GM23338 (cell line): ENCODE measurements around the gene IDH3B. TPM values are rescaled to one million over a fixed set of nuclear protein-coding genes. Genes with fewer than 3 reads are reported as not detected.

Experiments
- ATAC-seq: fragments of 200-7000 bp; cut with Tn5 transposase; 3 replicates; pipeline ENCODE4 v1.9.1; 2020
- DNase-seq: peaks from one replicate; pipeline ENCODE4 v3.0.0-alpha.2; 2015; ENCODE audit warnings: low spot score
- H2AFZ ChIP-seq: fragments of 200-600 bp; sonication (generic); 2 replicates; pipeline ENCODE4 v1.8.0; 2016; ENCODE audit warnings: antibody characterized with exemption, mild to moderate bottlenecking, moderate library complexity
- H3F3A ChIP-seq: fragments of 200-600 bp; sonication (generic); replicated peaks from 2 replicates; pipeline ENCODE4 v1.8.0; 2017; ENCODE audit warnings: antibody characterized with exemption, mixed run types, low read depth
- H3K27ac ChIP-seq: fragments of 200-600 bp; sonication (generic); 2 replicates; pipeline ENCODE4 v1.6.1; 2016; ENCODE audit warnings: low read depth
- H3K27me3 ChIP-seq: fragments of 200-600 bp; sonication (generic); 2 replicates; pipeline ENCODE4 v1.8.0; 2016; ENCODE audit warnings: mild to moderate bottlenecking, mixed run types, moderate library complexity; ENCODE audit not compliant: insufficient read depth
- H3K36me3 ChIP-seq: fragments of 200-600 bp; sonication (generic); 2 replicates; pipeline ENCODE4 v1.8.0; 2016; ENCODE audit warnings: mild to moderate bottlenecking; ENCODE audit not compliant: insufficient read depth
- H3K4me1 ChIP-seq: fragments of 200-600 bp; sonication (generic); 2 replicates; pipeline ENCODE4 v1.8.0; 2016; ENCODE audit warnings: mild to moderate bottlenecking, moderate library complexity; ENCODE audit not compliant: insufficient read depth
- H3K4me2 ChIP-seq: fragments of 200-600 bp; sonication (generic); 2 replicates; pipeline ENCODE4 v1.7.1; 2017; ENCODE audit warnings: mixed run types
- H3K4me3 ChIP-seq: fragments of 200-600 bp; sonication (generic); 2 replicates; pipeline ENCODE4 v1.6.1; 2016; ENCODE audit warnings: mixed run types
- H3K79me2 ChIP-seq: fragments of 200-600 bp; sonication (generic); replicated peaks from 2 replicates; pipeline ENCODE4 v1.8.0; 2017; ENCODE audit warnings: mild to moderate bottlenecking; ENCODE audit not compliant: insufficient read depth
- H3K9me2 ChIP-seq: fragments of 200-600 bp; sonication (generic); 2 replicates; pipeline ENCODE4 v1.8.0; 2017; ENCODE audit not compliant: insufficient read depth
- H4K20me1 ChIP-seq: fragments of 200-600 bp; sonication (generic); replicated peaks from 2 replicates; pipeline ENCODE4 v1.8.0; 2017; ENCODE audit warnings: mild to moderate bottlenecking; ENCODE audit not compliant: insufficient read depth
- H3K27ac Mint-ChIP-seq: 2 replicates; pipeline ENCODE4 v1.8.0; 2020; ENCODE audit warnings: inconsistent platforms, mild to moderate bottlenecking, moderate library complexity, mixed read lengths
- H3K27me3 Mint-ChIP-seq: 3 replicates; pipeline ENCODE4 v1.8.0; 2022; ENCODE audit warnings: low read depth, mild to moderate bottlenecking, moderate library complexity, mixed read lengths, inconsistent platforms; ENCODE audit not compliant: insufficient read depth, poor library complexity
- H3K36me3 Mint-ChIP-seq: 3 replicates; pipeline ENCODE4 v1.8.0; 2021; ENCODE audit warnings: low read depth, mild to moderate bottlenecking, inconsistent platforms, moderate library complexity, mixed read lengths
- H3K4me1 Mint-ChIP-seq: 3 replicates; pipeline ENCODE4 v1.8.0; 2020; ENCODE audit warnings: mild to moderate bottlenecking, inconsistent platforms, mixed read lengths
- H3K4me3 Mint-ChIP-seq: 3 replicates; pipeline ENCODE4 v1.8.0; 2021; ENCODE audit warnings: moderate library complexity, mild to moderate bottlenecking, inconsistent platforms, mixed read lengths
- H3K9me3 Mint-ChIP-seq: 3 replicates; pipeline ENCODE4 v1.8.0; 2020; ENCODE audit warnings: moderate library complexity, mild to moderate bottlenecking, inconsistent platforms, mixed read lengths
- EZH2 ChIP-seq: fragments of 200-600 bp; sonication (generic); IDR thresholded peaks from one replicate; pipeline ENCODE4 v1.8.0; 2017; ENCODE audit warnings: antibody characterized with exemption, mild to moderate bottlenecking, low read depth; ENCODE audit not compliant: unreplicated experiment
- POLR2AphosphoS5 ChIP-seq: IDR thresholded peaks from 2 replicates; pipeline ENCODE4 v1.6.1; 2016; ENCODE audit warnings: antibody characterized with exemption, low read depth
- ZNF114 ChIP-seq: fragments of 250-450 bp; sonication (Bioruptor Pico); IDR thresholded peaks from 2 replicates; pipeline ENCODE4 v1.5.0; 2020; ENCODE audit warnings: mild to moderate bottlenecking, moderate library complexity
- polyA plus RNA-seq: library from polyadenylated mRNA; unstranded; fragments of >200 nt; fragmentation: Nextera tagmentation; extraction: Ambion mirVana; gene quantifications from 2 replicates; pipeline ENCODE4 v1.2.1, GENCODE V29; 2016
- total RNA-seq: library from RNA; depleted of rRNA; stranded (reverse); fragments of >200 nt; shearing (Covaris generic); gene quantifications from 2 replicates; pipeline ENCODE4 v1.2.3, GENCODE V29; 2014
- TF ChIP-seq, protein P1 (sequence below): fragments of 250-450 bp; sonication (Bioruptor Pico); IDR thresholded peaks from 2 replicates; pipeline ENCODE4 v1.5.0; 2020; ENCODE audit warnings: mild to moderate bottlenecking, moderate library complexity

IDH3B gene
- total and polyA plus RNA-seq, 2 experiments from 2014 or later, result 87.1 to 126 TPM

DNA sequence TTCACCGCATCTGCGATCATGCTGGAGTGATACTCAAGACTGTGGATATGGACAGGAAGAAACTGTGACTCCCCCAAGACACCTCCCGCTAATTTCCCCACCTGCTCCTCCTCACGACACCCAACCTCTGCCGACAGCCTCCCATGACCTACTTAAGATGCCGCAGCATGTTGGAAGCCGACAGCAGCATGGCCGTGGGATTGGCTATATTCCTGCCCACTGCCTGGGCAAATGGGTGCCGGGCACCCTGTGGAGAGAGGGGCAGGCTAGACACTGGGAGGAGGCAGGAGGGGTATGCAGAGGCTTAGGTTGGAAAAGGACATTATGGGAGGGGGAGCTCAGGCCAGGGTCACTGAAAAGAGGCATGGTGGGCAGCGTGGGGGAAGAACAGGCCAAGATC is 4.5 kb downstream of the IDH3B start (continued):
- TF ChIP-seq, protein P1, sequence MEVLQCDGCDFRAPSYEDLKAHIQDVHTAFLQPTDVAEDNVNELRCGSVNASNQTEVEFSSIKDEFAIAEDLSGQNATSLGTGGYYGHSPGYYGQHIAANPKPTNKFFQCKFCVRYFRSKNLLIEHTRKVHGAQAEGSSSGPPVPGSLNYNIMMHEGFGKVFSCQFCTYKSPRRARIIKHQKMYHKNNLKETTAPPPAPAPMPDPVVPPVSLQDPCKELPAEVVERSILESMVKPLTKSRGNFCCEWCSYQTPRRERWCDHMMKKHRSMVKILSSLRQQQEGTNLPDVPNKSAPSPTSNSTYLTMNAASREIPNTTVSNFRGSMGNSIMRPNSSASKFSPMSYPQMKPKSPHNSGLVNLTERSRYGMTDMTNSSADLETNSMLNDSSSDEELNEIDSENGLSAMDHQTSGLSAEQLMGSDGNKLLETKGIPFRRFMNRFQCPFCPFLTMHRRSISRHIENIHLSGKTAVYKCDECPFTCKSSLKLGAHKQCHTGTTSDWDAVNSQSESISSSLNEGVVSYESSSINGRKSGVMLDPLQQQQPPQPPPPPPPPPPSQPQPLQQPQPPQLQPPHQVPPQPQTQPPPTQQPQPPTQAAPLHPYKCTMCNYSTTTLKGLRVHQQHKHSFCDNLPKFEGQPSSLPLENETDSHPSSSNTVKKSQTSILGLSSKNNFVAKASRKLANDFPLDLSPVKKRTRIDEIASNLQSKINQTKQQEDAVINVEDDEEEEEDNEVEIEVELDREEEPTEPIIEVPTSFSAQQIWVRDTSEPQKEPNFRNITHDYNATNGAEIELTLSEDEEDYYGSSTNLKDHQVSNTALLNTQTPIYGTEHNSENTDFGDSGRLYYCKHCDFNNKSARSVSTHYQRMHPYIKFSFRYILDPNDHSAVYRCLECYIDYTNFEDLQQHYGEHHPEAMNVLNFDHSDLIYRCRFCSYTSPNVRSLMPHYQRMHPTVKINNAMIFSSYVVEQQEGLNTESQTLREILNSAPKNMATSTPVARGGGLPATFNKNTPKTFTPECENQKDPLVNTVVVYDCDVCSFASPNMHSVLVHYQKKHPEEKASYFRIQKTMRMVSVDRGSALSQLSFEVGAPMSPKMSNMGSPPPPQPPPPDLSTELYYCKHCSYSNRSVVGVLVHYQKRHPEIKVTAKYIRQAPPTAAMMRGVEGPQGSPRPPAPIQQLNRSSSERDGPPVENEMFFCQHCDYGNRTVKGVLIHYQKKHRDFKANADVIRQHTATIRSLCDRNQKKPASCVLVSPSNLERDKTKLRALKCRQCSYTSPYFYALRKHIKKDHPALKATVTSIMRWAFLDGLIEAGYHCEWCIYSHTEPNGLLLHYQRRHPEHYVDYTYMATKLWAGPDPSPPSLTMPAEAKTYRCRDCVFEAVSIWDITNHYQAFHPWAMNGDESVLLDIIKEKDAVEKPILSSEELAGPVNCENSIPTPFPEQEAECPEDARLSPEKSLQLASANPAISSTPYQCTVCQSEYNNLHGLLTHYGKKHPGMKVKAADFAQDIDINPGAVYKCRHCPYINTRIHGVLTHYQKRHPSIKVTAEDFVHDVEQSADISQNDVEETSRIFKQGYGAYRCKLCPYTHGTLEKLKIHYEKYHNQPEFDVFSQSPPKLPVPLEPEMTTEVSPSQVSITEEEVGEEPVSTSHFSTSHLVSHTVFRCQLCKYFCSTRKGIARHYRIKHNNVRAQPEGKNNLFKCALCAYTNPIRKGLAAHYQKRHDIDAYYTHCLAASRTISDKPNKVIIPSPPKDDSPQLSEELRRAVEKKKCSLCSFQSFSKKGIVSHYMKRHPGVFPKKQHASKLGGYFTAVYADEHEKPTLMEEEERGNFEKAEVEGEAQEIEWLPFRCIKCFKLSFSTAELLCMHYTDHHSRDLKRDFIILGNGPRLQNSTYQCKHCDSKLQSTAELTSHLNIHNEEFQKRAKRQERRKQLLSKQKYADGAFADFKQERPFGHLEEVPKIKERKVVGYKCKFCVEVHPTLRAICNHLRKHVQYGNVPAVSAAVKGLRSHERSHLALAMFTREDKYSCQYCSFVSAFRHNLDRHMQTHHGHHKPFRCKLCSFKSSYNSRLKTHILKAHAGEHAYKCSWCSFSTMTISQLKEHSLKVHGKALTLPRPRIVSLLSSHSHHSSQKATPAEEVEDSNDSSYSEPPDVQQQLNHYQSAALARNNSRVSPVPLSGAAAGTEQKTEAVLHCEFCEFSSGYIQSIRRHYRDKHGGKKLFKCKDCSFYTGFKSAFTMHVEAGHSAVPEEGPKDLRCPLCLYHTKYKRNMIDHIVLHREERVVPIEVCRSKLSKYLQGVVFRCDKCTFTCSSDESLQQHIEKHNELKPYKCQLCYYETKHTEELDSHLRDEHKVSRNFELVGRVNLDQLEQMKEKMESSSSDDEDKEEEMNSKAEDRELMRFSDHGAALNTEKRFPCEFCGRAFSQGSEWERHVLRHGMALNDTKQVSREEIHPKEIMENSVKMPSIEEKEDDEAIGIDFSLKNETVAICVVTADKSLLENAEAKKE (CRISPR knock-in tag), result no peak

DNA sequence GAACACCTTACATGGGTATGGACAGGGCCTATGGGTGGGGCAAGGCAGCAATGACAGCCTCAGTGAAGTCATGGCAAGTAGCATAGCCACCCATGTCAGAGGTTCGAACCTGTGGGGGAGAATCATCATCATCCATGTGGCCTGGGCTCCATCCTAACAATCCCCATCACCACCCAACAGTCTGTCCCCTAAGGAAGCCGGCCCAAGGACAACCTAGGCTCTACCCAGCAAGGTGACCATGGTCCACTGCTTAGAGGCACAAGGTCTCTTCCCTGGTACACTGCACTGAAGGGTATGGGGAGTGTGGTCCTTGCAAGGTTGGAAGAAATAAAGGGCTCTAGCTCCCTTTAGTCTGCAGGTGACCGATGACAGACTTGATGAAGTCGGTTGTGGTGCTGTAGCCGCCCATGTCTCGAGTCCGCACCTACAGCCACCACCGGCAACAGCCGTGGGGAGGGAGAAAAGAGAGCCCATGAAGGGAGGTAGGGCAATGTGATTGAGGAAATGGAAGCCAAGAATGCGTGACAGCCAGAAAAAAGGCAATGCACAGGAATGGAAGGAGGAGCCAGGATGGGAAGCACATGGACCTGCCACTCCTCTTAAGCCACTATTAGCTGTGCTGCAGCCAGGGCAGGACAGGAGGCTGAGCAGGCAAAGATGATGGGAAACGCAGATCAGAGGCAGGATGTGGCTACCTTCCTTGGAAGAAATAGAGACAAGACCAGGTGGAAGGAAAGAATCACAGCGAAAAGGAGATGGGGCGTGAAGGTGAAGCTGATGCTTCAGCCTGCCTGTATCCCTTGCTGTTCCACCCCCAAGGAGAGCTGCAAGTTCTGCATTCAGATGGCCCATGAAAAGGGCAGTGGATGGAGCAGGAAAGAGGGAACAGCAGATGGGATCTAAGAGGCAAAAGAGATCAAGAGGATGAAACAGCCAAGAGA is 5.3 kb downstream of the IDH3B start:
- peaks cover 46% of the 10 kb centered on the region for H3K79me2 ChIP-seq
- no peaks in the 10 kb centered on the region for H3K27me3 ChIP-seq
- H3K36me3 ChIP-seq, result peaks cover 54% of the 10 kb centered on the region
- H3K27ac Mint-ChIP-seq, result peak overlapping the region; percentile 67
- TF ChIP-seq EZH2 (no peak), ZNF114 (no peak), POLR2AphosphoS5 (peak; percentile 64)
- H3K27me3 Mint-ChIP-seq, result peaks cover 30% of the 10 kb centered on the region
- peaks cover 4% of the 10 kb centered on the region for H3K9me3 Mint-ChIP-seq
- peaks cover 64% of the 10 kb centered on the region for H3F3A ChIP-seq
- H2AFZ ChIP-seq, result no peak overlapping the region
- H3K4me1 Mint-ChIP-seq, result peaks cover 23% of the 10 kb centered on the region
- H3K4me3 ChIP-seq, result no peak overlapping the region
- H3K27ac ChIP-seq, result peak overlapping the region; percentile 66; the same call in 1 of the 2 replicates
- no peak overlapping the region for H3K4me2 ChIP-seq
- no peaks in the 10 kb centered on the region for H3K9me2 ChIP-seq
- ATAC-seq (peak; percentile 49), DNase-seq (peak; percentile 47)
- no peak overlapping the region for H3K4me3 Mint-ChIP-seq
- H3K4me1 ChIP-seq, result peaks cover 6% of the 10 kb centered on the region; the same call in 1 of the 2 replicates
- peaks cover 96% of the 10 kb centered on the region for H3K36me3 Mint-ChIP-seq
- H4K20me1 ChIP-seq, result peaks cover 55% of the 10 kb centered on the region
